A549 (cell line): ENCODE data around the gene SSR1.

Experiments
- CHD4 ChIP-seq: fragments of 200-600 bp; sonication (generic); IDR thresholded peaks from 2 replicates; pipeline ENCODE4 v1.6.1; 2016; ENCODE audit warnings: antibody characterized with exemption, mild to moderate bottlenecking, borderline replicate concordance
- JUN ChIP-seq, 2 experiments: fragments of >200 bp; sonication (Bioruptor Twin); formaldehyde crosslinking; IDR thresholded peaks; 2 replicates in 1 of 2; 3 replicates in 1 of 2; pipeline ENCODE4 v1.6.1; 2016 to 2017
- JUNB ChIP-seq: fragments of >200 bp; sonication (Bioruptor Twin); formaldehyde crosslinking; IDR thresholded peaks from 2 replicates; pipeline ENCODE4 v1.6.1; 2016
- NFE2L2 ChIP-seq: fragments of 150-350 bp; conservative IDR thresholded peaks from 2 replicates; pipeline ENCODE4 v1.6.1; 2014; ENCODE audit warnings: low read length
- POLR2A ChIP-seq: IDR thresholded peaks from 2 replicates; pipeline ENCODE4 v1.6.1; 2012; ENCODE audit warnings: mild to moderate bottlenecking, low read length
- RAD21 ChIP-seq, 2 experiments: fragments of >200 bp in 1 of 2; sonication (Bioruptor Twin) in 1 of 2; formaldehyde crosslinking in 1 of 2; IDR thresholded peaks in 1 of 2; conservative IDR thresholded peaks in 1 of 2; 2 replicates in 1 of 2; 3 replicates in 1 of 2; pipeline ENCODE4 v1.6.1; 2012 to 2018; ENCODE audit warnings: inconsistent platforms in 1 of 2
- TF ChIP-seq, protein P1 (sequence below): fragments of >200 bp; sonication (Bioruptor Twin); formaldehyde crosslinking; IDR thresholded peaks from 3 replicates; pipeline ENCODE4 v1.5.1; 2016
- TF ChIP-seq, protein P2 (sequence below): fragments of 150-350 bp; IDR thresholded peaks from 2 replicates; pipeline ENCODE4 v1.6.1; 2014; ENCODE audit warnings: low read depth, mild to moderate bottlenecking, low read length
- TF ChIP-seq, protein P3 (sequence below): fragments of 450-650 bp; IDR thresholded peaks from 2 replicates; pipeline ENCODE4 v1.6.1; 2014; ENCODE audit warnings: antibody characterized with exemption

DNA sequence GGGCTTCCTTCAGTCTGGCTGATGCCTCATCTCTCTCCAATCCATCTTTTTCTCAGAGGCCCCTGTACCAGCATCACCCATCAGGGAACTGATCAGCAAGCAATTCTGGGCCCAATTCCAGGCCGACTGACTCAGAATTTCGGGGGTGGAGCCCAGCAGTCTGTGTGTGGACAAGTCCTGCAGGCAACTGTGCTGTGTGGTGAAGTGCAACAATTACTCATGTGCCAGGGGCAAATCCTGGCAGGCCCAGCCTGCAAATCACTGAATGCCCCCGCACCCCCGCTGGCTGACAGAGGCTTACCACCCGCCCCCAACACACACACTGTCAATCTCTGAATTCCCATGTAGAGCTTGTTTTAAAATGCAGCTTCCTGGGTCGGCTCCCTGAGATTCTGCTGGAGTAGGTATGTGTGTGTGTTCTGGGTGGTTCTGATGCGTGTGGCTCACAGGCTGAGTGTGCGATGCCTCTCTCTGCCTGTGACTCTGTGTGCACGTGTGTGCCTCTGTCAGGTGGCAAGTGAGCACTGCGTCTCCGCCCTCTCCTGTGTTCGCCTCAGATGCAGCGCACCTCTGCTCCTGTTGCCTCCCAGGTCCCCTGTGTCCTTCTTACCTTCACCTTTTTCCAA is 45.4 kb downstream of the SSR1 start:
- TF ChIP-seq NFE2L2 = no peak
- TF ChIP-seq, protein P1, sequence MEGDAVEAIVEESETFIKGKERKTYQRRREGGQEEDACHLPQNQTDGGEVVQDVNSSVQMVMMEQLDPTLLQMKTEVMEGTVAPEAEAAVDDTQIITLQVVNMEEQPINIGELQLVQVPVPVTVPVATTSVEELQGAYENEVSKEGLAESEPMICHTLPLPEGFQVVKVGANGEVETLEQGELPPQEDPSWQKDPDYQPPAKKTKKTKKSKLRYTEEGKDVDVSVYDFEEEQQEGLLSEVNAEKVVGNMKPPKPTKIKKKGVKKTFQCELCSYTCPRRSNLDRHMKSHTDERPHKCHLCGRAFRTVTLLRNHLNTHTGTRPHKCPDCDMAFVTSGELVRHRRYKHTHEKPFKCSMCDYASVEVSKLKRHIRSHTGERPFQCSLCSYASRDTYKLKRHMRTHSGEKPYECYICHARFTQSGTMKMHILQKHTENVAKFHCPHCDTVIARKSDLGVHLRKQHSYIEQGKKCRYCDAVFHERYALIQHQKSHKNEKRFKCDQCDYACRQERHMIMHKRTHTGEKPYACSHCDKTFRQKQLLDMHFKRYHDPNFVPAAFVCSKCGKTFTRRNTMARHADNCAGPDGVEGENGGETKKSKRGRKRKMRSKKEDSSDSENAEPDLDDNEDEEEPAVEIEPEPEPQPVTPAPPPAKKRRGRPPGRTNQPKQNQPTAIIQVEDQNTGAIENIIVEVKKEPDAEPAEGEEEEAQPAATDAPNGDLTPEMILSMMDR = no peak
- TF ChIP-seq RAD21 (conservative IDR thresholded peaks at IDR 0.05 in 1 of 2, IDR thresholded peaks at IDR 0.05 in 1 of 2) = no peak
- TF ChIP-seq CHD4 = no peak
- TF ChIP-seq POLR2A = no peak
- no peak for TF ChIP-seq JUN (IDR thresholded peaks at IDR 0.05)
- no peak for TF ChIP-seq JUNB
- TF ChIP-seq, protein P2, sequence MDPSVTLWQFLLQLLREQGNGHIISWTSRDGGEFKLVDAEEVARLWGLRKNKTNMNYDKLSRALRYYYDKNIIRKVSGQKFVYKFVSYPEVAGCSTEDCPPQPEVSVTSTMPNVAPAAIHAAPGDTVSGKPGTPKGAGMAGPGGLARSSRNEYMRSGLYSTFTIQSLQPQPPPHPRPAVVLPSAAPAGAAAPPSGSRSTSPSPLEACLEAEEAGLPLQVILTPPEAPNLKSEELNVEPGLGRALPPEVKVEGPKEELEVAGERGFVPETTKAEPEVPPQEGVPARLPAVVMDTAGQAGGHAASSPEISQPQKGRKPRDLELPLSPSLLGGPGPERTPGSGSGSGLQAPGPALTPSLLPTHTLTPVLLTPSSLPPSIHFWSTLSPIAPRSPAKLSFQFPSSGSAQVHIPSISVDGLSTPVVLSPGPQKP = no peak
- TF ChIP-seq, protein P3, sequence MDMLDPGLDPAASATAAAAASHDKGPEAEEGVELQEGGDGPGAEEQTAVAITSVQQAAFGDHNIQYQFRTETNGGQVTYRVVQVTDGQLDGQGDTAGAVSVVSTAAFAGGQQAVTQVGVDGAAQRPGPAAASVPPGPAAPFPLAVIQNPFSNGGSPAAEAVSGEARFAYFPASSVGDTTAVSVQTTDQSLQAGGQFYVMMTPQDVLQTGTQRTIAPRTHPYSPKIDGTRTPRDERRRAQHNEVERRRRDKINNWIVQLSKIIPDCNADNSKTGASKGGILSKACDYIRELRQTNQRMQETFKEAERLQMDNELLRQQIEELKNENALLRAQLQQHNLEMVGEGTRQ = no peak
